ENCODE results near the gene SLC6A1.

DNA sequence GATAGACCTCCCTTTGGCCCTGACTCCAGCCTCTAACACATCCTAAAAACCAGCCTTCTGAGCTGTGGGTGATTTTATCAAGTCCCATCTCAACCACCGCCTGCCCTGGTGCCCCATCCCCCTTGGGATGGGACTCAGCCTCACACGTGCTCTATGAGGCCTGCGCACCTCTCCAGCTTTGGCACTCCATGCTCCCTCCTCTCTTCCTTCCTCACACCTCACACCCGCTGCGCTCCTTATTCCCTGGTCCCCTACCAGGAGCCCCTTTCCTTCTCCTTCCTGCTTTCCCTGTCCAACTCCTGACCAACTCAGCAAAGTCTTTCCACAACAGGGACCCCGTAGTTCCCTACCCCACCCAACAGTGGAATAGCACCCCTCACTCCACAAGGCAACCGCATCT, 18.4 kb upstream of the SLC6A1 start:
- no peak for TF ChIP-seq POLR2A (IDR thresholded peaks at IDR 0.05)
- TF ChIP-seq, protein P1, sequence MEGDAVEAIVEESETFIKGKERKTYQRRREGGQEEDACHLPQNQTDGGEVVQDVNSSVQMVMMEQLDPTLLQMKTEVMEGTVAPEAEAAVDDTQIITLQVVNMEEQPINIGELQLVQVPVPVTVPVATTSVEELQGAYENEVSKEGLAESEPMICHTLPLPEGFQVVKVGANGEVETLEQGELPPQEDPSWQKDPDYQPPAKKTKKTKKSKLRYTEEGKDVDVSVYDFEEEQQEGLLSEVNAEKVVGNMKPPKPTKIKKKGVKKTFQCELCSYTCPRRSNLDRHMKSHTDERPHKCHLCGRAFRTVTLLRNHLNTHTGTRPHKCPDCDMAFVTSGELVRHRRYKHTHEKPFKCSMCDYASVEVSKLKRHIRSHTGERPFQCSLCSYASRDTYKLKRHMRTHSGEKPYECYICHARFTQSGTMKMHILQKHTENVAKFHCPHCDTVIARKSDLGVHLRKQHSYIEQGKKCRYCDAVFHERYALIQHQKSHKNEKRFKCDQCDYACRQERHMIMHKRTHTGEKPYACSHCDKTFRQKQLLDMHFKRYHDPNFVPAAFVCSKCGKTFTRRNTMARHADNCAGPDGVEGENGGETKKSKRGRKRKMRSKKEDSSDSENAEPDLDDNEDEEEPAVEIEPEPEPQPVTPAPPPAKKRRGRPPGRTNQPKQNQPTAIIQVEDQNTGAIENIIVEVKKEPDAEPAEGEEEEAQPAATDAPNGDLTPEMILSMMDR (IDR thresholded peaks at IDR 0.05): no peak
